GM10847 (cell line): ENCODE data around the gene PLEKHA6.

Experiments
- POLR2A ChIP-seq: IDR thresholded peaks from 2 replicates; pipeline ENCODE4 v1.6.1; 2011; ENCODE audit not compliant: insufficient read length; ENCODE audit errors: extremely low read depth

Gene PLEKHA6, protein sequence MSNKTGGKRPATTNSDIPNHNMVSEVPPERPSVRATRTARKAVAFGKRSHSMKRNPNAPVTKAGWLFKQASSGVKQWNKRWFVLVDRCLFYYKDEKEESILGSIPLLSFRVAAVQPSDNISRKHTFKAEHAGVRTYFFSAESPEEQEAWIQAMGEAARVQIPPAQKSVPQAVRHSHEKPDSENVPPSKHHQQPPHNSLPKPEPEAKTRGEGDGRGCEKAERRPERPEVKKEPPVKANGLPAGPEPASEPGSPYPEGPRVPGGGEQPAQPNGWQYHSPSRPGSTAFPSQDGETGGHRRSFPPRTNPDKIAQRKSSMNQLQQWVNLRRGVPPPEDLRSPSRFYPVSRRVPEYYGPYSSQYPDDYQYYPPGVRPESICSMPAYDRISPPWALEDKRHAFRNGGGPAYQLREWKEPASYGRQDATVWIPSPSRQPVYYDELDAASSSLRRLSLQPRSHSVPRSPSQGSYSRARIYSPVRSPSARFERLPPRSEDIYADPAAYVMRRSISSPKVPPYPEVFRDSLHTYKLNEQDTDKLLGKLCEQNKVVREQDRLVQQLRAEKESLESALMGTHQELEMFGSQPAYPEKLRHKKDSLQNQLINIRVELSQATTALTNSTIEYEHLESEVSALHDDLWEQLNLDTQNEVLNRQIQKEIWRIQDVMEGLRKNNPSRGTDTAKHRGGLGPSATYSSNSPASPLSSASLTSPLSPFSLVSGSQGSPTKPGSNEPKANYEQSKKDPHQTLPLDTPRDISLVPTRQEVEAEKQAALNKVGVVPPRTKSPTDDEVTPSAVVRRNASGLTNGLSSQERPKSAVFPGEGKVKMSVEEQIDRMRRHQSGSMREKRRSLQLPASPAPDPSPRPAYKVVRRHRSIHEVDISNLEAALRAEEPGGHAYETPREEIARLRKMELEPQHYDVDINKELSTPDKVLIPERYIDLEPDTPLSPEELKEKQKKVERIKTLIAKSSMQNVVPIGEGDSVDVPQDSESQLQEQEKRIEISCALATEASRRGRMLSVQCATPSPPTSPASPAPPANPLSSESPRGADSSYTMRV

DNA sequence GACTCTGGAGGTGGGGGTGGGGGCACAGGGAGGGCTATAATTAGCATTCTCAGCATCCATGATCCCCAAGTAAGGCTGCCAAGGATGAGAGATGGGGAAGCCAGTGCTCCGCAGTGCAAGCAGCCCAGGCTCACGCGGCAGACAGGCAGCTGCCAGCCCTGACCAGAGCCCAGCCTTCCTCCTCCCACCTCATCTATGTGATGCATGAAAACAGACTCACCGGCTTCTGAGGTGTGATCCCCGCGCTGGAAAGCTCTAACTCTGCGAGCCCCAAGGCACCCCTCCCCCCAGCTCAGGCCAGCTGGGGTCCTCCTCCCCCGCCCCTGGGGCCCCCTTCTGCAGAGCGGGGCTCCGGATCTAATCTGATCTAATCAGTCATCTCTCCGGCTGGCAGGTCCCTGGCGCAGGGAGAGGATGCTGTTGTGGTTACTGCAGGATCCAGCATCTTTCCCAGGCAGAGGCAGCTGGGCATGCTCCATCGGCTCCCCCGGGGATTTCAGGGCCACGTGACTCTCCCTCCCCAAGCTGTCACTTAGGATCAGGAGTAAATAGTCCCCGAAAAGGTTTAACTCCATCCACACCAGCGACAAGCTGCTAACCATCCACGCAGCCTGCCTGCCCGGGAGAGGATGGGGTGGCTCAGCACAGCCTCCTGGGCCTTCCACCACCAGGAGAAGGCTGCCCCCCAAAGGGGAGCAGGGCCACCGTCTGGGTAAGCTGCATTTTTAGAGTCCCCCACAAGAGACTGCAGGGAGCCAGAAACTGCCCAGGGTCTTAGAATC, at the start of gene PLEKHA6:
PLEKHA6 (minus strand) TSS at position 456 of the 782 bp plus-strand sequence. CDS start 86,202 bp downstream, outside the sequence.
- no peak for TF ChIP-seq POLR2A

GRCh38 chr1:204409123-204409522, 49.4 kb upstream of the PLEKHA6 start:
- no peak for TF ChIP-seq POLR2A

GRCh38 chr1:204408602-204409001, 48.9 kb upstream of the PLEKHA6 start:
- no peak for TF ChIP-seq POLR2A

GRCh38 chr1:204408074-204408507, 48.4 kb upstream of the PLEKHA6 start:
- TF ChIP-seq POLR2A: no peak

DNA sequence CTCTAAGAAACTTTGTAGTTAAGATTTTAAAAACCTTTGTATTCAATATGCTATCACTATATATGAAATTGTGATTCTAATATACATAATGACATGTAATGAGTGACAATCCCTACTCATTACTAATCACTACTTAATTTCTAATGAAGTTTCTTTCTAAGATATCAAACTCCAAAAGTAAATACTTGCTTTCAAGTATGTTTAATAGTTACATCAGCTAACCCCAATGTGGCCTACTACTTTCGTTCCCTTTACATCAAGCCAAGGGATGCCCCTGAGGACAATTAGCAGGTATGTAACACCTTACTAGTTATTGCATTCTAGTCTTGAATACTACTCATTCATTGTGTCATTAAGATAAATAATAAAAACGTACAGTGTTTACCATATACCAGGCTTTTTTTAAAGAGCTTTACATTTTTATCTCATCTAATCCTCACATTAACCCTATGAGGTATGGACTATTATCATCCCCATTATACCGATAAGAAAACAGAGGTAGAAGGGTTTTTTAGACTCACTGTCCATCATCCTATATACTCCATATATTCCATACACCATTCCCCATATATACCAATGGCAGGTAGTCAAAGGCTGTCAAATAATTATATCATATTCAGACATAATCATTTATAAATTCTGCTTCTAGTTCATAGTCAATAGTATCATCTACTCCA, 47.7 kb upstream of the PLEKHA6 start:
- no peak for TF ChIP-seq POLR2A

GRCh38 chr1:204406621-204407020, 46.9 kb upstream of the PLEKHA6 start:
- no peak for TF ChIP-seq POLR2A

DNA sequence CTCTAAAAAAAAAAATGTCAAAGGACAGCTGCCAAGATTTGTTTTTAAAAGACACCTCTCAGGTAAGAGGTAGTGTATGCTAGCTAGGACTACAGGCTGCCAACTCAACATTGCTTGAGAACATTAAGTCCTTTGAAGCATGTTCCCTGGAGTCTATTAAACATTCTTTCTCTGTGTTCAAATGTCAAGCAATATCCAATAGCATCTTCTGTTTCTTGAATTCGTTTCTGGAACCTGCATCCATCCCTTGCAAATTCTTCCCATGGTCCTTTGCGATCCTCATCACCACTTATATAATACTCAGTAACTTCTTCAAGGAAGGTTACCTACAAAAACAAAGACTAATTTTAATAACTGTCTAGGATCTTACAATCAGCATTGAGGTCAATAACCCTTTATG, 46.3 kb upstream of the PLEKHA6 start:
- TF ChIP-seq POLR2A: no peak

GRCh38 chr1:204404629-204405028, 44.9 kb upstream of the PLEKHA6 start:
- TF ChIP-seq POLR2A: no peak

DNA sequence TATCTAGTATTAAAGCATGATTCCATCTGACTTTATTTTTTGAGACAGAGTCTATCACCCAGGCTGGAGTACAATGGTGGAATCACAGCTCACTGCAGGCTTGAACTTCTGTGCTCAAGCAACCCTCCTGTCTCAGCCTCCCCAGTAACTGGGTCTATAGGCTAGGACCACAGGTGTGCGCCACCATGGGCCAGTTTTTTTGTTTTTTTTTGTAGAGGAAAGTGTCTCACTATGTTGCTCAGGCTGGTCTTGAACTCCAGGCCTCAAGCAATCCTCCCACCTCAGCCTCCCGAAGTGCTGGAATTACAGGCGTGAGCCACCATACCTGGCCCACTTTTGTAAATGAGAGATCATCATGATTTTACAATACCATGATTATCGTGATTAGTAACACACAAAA, 42.7 kb upstream of the PLEKHA6 start:
- no peak for TF ChIP-seq POLR2A

DNA sequence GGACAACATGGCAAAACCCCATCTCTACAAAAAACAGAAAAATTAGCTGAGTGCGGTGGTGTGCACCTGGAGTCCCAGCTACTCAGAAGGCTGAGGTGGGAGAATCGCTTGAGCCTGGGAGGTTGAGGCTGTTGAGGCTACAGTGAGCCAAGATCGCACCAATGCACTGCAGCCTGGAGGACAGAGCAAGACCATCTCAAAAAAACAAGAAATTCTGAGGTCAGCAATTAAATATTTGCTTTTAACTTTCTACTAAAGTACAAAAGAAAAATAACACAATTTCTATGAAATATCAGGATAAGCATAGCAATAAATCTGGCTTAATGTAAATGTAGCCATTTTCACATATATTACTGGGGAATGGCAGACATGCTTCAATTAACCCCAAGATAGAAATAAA, 42.0 kb upstream of the PLEKHA6 start:
- no peak for TF ChIP-seq POLR2A

DNA sequence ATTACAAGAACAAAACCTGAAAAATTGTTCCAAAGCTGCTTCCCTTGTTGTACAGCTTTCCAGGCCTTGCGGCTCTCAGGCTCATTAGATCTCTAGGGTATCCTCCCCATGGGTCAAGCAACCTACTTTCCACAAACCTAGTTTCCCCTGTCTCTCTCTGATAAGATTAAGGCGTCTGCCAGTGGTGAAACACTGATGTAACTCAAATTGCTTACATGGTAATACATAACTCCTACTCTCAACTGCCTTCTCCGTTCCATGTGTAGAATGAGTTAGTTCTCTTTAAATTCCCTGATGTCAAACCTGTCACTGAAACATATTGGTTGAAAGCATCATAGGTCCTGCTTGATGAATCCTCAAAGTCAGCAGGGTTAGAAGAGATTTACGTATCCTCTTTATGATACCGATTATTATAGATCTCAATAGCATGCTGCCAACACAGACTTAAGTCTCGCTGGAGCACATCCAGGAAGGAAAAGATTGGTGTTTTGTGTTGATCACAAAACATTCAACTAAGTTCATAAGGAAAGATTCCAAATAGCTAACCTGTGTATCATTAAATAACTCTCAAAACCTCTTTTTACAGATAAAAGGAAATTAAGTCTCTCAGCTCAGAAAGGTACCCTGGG, 41.3 kb upstream of the PLEKHA6 start:
- no peak for TF ChIP-seq POLR2A

GRCh38 chr1:204398197-204399125, 38.7 kb upstream of the PLEKHA6 start:
- no peak for TF ChIP-seq POLR2A

DNA sequence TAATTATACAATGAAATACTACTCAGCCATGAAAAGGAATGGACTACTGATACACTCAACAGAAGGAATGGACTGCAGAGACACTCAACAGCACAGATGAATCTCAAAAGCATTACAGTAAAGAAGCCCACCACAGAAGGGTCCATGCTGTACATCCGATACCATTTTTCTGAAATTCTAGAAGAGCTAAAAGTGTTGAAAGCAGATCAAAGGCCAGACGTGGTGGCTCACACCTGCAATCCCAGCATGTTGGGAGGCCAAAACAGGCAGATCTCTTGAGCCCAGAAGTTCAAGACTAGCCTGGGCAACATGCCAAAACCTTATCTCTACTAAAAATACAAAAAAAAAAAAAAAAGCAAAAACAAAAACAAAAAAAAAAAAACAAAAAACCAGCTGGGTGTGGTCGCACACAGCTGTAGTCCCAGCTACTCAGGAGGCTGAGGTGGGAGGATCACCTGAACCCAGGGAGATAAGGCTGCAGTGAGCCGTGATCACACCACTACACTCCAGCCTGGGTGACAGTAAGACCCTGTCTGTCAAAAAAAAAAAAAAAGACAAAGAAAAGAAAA, 36.4 kb upstream of the PLEKHA6 start:
- no peak for TF ChIP-seq POLR2A

DNA sequence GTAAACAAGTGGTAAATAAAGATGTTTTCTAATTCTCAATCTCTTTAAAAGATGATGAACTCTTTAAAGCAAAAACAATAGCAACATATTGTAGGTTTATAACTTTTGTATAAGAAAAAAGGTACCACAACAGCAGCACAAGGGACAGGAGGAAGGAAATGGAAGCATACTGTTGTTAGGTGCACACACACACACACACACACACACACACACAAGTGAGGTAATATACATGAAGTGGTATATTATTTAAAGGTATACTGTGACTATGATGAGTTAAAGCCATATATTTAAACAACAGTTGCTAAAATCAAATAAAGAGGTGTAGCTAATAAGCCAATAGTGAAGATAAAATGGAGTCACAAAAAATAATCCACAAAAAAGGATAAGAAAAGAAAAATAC, 31.9 kb upstream of the PLEKHA6 start:
- no peak for TF ChIP-seq POLR2A
